Heart left ventricle (tissue), 16 donors: Measurements from ENCODE around the gene OR51I2. TPM values are rescaled to one million over a fixed set of nuclear protein-coding genes. Genes with fewer than 3 reads are reported as not detected.
A peak's percentile ranks its signal among the peaks of the same experiment; 100 is the strongest.

ENCODE experiments used
- ATAC-seq, 4 donors: fragments of 200-7000 bp; cut with Tn5 transposase; one replicate each; pipeline ENCODE4 v1.9.1; 2020 to 2022; ENCODE audit warnings: moderate library complexity in 4 of 4, mild to moderate bottlenecking in 3 of 4, moderate number of reproducible peaks in 1 of 4
- DNase-seq, 5 donors: peaks; one replicate each; pipeline ENCODE4 v3.0.0-alpha.2; 2020
- H3K27ac ChIP-seq, 12 donors: fragments of 200-600 bp; sonication (generic) in 4 of 12; one replicate each; pipeline versions ENCODE4 v1.5.0 to v1.8.0; 2016 to 2022; ENCODE audit warnings: mild to moderate bottlenecking in 2 of 12
- H3K27me3 ChIP-seq, 9 donors: fragments of 200-600 bp; sonication (generic) in 2 of 9; one replicate each; pipeline versions ENCODE4 v1.5.1 to v1.8.0; 2016 to 2022; ENCODE audit warnings: mild to moderate bottlenecking in 3 of 9
- H3K36me3 ChIP-seq, 9 donors: fragments of 200-600 bp; sonication (generic) in 2 of 9; one replicate each; pipeline versions ENCODE4 v1.5.0 to v1.8.0; 2018 to 2022; ENCODE audit warnings: mild to moderate bottlenecking in 2 of 9
- H3K4me1 ChIP-seq, 12 donors: fragments of 200-600 bp; sonication (generic) in 4 of 12; one replicate each; pipeline versions ENCODE4 v1.5.0 to v1.8.0; 2016 to 2022; ENCODE audit warnings: mild to moderate bottlenecking in 3 of 12
- H3K4me3 ChIP-seq, 12 donors: fragments of 200-600 bp; sonication (generic) in 4 of 12; one replicate each; pipeline versions ENCODE4 v1.5.0 to v1.8.0; 2017 to 2022; ENCODE audit warnings: mild to moderate bottlenecking in 9 of 12, moderate library complexity in 4 of 12
- H3K9me3 ChIP-seq, 12 donors: fragments of 200-600 bp; sonication (generic) in 4 of 12; one replicate each; pipeline versions ENCODE4 v1.5.0 to v1.8.0; 2016 to 2022; ENCODE audit warnings: mild to moderate bottlenecking in 1 of 12
- POLR2A ChIP-seq, 2 donors: fragments of 450-650 bp; IDR thresholded peaks; one replicate each; pipeline ENCODE4 v1.6.1; 2017; ENCODE audit warnings: antibody characterized with exemption in 2 of 2, mild to moderate bottlenecking in 2 of 2, moderate library complexity in 2 of 2
- WGBS, 4 donors: extraction: QIAGEN DNeasy Blood & Tissue Kit in 2 of 4; methylation state at CpG; one replicate each; pipeline versions ENCODE4 v1.1.5 to v1.1.7; 2013 to 2018; 5-methylcytosine and 5-hydroxymethylcytosine counted together
- intact Hi-C, 10 donors: fragments of 100-400 bp; cut with DNase I; formaldehyde crosslinking; loops; one replicate each; pipeline versions ENCODE4 v1.11.1 to v1.14.2; 2022
- polyA plus RNA-seq, 2 donors: library from polyadenylated mRNA; stranded (reverse); fragments of 200-250 nt; gene quantifications; one replicate each; pipeline ENCODE4 v1.2.3, GENCODE V29; 2013
- total RNA-seq, 9 donors: library from RNA; depleted of rRNA in 2 of 9; stranded (reverse); fragments of >200 nt in 2 of 9; fragmentation: NEBNext Ultra II Directional in 3 of 9; extraction: Animal tissue kit (Norgen Biotek cat#: 25700) in 3 of 9; gene quantifications; one replicate each; pipeline versions ENCODE4 v1.1.0 to v1.2.4, GENCODE V29; 2016 to 2023
- TF ChIP-seq, protein P1 (sequence below), 12 donors: fragments of 200-600 bp; sonication (generic) in 4 of 12; IDR thresholded peaks; one replicate each; pipeline versions ENCODE4 v1.5.0 to v1.8.0; 2018 to 2022; ENCODE audit warnings: antibody characterized with exemption in 12 of 12, mild to moderate bottlenecking in 5 of 12
- donor health status: ischemic (EF 13 %, LVEDD 7.1; RV severe dilation, severe dysfunction).
- donor health status: healthy with polysubstance abuse.
- donor health status: DM: no; HTN: yes; CAD: no.
- donor health status: DM: no; HTN: no; CAD: no.
- donor health status: ischemic (EF 25% LVEDD 6.9; RV normal size, moderate dysfunction).
- donor health status: ischemic (EF 25% LVEDD 5.7; RV mildly dilated, moderate dysfunction).
- donor health status: healthy.
- donor health status: DM: yes; HTN: yes; CAD: no.
- donor health status: ischemic (EF 35%, LVEDD 5.7; RV mildly dilated, moderate dysfunction).
- donor health status: nonischemic (EF 11% LVEDD 7.7; RV severe dilation, severe dysfunction).
- donor health status: DM: yes; HTN: yes; CAD: no.
- donor health status: PGD.
- donor health status: ischemic (EF 29% LVEDD 5.4; RV normal size, mild dysfunction).
- donor health status: nonischemic (EF 23%, LVEDD 6.1; RV moderate dilation, normal function).

OR51I2 gene
- total and polyA plus RNA-seq, 11 donors, result not detected

DNA sequence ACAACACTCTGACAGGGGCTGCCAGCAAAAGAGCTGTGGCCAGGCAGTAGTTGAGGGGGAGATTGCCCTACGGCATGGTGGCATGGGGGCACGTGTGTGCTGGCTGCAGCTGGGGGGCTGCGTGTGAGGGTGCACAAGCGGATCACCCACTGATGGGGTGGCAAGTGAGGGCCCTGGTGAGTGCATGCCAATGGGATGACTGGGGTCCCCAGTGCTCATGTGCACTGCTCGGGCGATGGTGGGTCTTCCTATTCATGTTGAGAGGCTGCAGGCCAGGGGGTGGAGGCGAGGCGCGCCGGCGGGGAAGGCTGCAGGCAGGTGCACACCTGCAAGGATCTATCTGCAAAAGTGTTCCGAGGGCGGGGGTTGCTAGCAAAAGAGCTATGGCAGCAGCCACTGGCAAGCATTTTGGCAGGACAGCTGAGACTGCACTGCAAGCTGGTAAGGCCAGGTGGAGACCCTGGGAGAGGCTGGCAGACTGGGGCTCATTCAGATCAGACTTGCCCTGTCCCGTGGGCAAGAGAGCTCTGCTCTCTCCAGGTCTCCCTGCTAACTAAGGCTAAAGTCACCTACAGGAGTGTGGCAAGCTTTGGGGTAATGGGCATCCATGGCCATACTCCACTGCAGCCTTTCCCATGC lies 12.0 kb downstream of the OR51I2 start:
- Histone ChIP-seq H3K27ac (no peak overlapping the region), H3K36me3 (no peaks in the 10 kb centered on the region), H3K9me3 (no peaks in the 10 kb centered on the region), H3K4me3 (no peak overlapping the region), H3K4me1 (no peaks in the 10 kb centered on the region), H3K27me3 (no peaks in the 10 kb centered on the region)
- WGBS, 4 donors, result 86 to 90% (median 88%) methylated on average over 4 to 14 of the region's 14 CpGs
- DNase-seq (no peak), ATAC-seq (no peak)
- no peak for TF ChIP-seq POLR2A (IDR thresholded peaks at IDR 0.05)
- TF ChIP-seq, protein P1, sequence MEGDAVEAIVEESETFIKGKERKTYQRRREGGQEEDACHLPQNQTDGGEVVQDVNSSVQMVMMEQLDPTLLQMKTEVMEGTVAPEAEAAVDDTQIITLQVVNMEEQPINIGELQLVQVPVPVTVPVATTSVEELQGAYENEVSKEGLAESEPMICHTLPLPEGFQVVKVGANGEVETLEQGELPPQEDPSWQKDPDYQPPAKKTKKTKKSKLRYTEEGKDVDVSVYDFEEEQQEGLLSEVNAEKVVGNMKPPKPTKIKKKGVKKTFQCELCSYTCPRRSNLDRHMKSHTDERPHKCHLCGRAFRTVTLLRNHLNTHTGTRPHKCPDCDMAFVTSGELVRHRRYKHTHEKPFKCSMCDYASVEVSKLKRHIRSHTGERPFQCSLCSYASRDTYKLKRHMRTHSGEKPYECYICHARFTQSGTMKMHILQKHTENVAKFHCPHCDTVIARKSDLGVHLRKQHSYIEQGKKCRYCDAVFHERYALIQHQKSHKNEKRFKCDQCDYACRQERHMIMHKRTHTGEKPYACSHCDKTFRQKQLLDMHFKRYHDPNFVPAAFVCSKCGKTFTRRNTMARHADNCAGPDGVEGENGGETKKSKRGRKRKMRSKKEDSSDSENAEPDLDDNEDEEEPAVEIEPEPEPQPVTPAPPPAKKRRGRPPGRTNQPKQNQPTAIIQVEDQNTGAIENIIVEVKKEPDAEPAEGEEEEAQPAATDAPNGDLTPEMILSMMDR (IDR thresholded peaks at IDR 0.05), result no peak
- intact Hi-C loops, result no loop called here

DNA sequence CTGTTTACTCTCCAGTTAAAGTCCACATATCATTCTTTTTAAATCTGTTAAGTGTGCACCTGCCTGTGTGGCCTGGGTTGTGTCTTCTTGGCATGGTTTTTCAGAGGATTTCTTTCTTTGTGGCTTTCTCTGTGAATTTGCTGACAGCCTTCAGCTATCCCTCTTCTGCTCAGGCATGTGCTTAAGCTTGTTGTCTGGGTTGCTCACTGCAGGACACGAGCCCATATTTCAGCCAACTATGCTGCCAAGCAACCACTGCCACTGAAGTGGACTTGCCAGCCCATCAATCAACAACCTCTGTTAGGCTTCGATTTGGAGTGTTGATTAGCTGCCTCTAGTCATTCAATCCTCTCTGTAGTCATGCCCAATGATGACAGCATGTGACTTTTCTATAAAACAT lies 18.4 kb downstream of the OR51I2 start:
- Histone ChIP-seq H3K27ac (no peak overlapping the region), H3K27me3 (no peaks in the 10 kb centered on the region), H3K4me1 (no peaks in the 10 kb centered on the region), H3K4me3 (no peak overlapping the region), H3K9me3 (no peaks in the 10 kb centered on the region), H3K36me3 (no peaks in the 10 kb centered on the region)
- TF ChIP-seq, protein P1 (IDR thresholded peaks at IDR 0.05), result no peak
- no peak for TF ChIP-seq POLR2A (IDR thresholded peaks at IDR 0.05)
- WGBS, 4 donors, result 36 to 57% (median 44%) methylated on average over 2 of the region's 2 CpGs
- intact Hi-C loops, result no loop called here
- ATAC-seq (no peak), DNase-seq (no peak)

DNA sequence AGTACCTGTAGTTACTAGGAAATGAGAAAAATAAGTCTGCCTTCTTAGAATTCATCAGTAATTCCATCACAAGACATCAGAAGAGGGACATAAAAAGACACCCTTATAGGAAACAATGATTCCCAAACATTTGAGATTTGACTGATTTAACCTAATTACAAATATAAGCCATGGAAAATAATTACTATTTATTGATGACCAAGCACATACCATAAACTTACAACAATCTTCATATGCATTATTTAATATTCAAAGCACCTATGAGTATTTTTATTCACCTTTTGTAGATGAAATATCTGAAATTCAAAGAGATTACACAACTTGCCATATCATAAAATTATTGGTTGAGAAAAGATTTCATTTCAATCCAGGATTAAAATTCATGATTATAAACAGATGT lies 24.8 kb downstream of the OR51I2 start:
- DNase-seq (no peak), ATAC-seq (no peak)
- peaks cover 0 to 6% (median 0%) of the 10 kb centered on the region in 9 donors for H3K27me3 ChIP-seq
- no peaks in the 10 kb centered on the region for H3K9me3 ChIP-seq
- no peak overlapping the region for H3K27ac ChIP-seq
- TF ChIP-seq, protein P1 (IDR thresholded peaks at IDR 0.05), result no peak
- no peak for TF ChIP-seq POLR2A (IDR thresholded peaks at IDR 0.05)
- intact Hi-C loops, result loop anchor here in 5 of 10 donors (2.0 to 10.0 kb wide), 3 partner anchors 81 to 335 kb away; partner anchors contain the start of gene OR52N2 (in 2 of the 5)
- no peaks in the 10 kb centered on the region for H3K4me1 ChIP-seq
- H3K4me3 ChIP-seq, result no peak overlapping the region
- H3K36me3 ChIP-seq, result no peaks in the 10 kb centered on the region

DNA sequence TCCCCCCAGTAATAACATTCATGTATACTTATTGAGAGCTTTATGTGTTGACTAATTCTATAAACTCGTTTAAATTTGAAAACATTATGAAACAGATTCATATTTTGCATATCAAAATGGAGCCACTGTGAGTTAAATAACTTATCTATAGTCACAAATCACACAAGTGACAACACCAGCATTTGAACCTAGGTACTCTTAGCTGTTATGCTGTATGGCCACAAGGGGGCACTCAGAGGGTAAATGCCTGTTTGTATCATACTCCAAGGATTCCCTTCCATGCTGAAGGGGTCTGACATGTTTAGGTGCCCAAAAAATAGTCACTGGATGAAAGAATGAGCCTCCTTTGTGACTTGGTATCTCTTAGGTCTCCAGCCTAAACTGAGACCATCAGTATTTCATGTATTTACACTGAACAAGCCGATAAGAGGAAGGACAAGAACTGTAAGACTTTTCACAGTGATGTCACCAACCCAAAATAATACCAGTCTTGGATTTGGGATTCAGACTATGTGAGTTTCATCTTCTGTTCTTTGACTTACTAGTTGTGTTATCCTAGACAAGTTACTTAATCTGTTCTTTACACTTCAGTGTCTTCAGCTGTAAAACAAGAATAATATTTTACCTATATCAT lies 27.2 kb downstream of the OR51I2 start:
- peaks cover 0 to 6% (median 0%) of the 10 kb centered on the region in 9 donors for H3K27me3 ChIP-seq
- H3K4me1 ChIP-seq, result no peaks in the 10 kb centered on the region
- DNase-seq, result peak in 3 of 5 donors; percentile 29 to 39 (median 37)
- intact Hi-C loops, result loop anchor here in 9 of 10 donors (1.0 to 10.0 kb wide), 5 partner anchors 76 to 332 kb away; partner anchors contain the start of gene OR52N2 (in 8 of the 9)
- H3K4me3 ChIP-seq, result no peak overlapping the region
- peak in 1 of 4 donors; percentile 66 for ATAC-seq
- TF ChIP-seq, protein P1 (IDR thresholded peaks at IDR 0.05), result peak; percentile 68 to 89 (median 80)
- no peak for TF ChIP-seq POLR2A (IDR thresholded peaks at IDR 0.05)
- WGBS, 4 donors, result 29 to 38% (median 35%) methylated on average over 2 of the region's 2 CpGs
- H3K9me3 ChIP-seq, result no peaks in the 10 kb centered on the region
- no peaks in the 10 kb centered on the region for H3K36me3 ChIP-seq
- no peak overlapping the region for H3K27ac ChIP-seq
